GM18873 (cell line): ENCODE measurements around the gene TNXB.

Experiments used
- ATAC-seq: cut with Tn5 transposase; IDR thresholded peaks from one replicate; pipeline ENCODE4 v1.9.1; 2021; ENCODE audit warnings: mild to moderate bottlenecking, moderate library complexity, moderate number of reproducible peaks; ENCODE audit not compliant: unreplicated experiment, low FRiP score

TNXB gene, protein sequence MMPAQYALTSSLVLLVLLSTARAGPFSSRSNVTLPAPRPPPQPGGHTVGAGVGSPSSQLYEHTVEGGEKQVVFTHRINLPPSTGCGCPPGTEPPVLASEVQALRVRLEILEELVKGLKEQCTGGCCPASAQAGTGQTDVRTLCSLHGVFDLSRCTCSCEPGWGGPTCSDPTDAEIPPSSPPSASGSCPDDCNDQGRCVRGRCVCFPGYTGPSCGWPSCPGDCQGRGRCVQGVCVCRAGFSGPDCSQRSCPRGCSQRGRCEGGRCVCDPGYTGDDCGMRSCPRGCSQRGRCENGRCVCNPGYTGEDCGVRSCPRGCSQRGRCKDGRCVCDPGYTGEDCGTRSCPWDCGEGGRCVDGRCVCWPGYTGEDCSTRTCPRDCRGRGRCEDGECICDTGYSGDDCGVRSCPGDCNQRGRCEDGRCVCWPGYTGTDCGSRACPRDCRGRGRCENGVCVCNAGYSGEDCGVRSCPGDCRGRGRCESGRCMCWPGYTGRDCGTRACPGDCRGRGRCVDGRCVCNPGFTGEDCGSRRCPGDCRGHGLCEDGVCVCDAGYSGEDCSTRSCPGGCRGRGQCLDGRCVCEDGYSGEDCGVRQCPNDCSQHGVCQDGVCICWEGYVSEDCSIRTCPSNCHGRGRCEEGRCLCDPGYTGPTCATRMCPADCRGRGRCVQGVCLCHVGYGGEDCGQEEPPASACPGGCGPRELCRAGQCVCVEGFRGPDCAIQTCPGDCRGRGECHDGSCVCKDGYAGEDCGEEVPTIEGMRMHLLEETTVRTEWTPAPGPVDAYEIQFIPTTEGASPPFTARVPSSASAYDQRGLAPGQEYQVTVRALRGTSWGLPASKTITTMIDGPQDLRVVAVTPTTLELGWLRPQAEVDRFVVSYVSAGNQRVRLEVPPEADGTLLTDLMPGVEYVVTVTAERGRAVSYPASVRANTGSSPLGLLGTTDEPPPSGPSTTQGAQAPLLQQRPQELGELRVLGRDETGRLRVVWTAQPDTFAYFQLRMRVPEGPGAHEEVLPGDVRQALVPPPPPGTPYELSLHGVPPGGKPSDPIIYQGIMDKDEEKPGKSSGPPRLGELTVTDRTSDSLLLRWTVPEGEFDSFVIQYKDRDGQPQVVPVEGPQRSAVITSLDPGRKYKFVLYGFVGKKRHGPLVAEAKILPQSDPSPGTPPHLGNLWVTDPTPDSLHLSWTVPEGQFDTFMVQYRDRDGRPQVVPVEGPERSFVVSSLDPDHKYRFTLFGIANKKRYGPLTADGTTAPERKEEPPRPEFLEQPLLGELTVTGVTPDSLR (N-terminal part only)

DNA sequence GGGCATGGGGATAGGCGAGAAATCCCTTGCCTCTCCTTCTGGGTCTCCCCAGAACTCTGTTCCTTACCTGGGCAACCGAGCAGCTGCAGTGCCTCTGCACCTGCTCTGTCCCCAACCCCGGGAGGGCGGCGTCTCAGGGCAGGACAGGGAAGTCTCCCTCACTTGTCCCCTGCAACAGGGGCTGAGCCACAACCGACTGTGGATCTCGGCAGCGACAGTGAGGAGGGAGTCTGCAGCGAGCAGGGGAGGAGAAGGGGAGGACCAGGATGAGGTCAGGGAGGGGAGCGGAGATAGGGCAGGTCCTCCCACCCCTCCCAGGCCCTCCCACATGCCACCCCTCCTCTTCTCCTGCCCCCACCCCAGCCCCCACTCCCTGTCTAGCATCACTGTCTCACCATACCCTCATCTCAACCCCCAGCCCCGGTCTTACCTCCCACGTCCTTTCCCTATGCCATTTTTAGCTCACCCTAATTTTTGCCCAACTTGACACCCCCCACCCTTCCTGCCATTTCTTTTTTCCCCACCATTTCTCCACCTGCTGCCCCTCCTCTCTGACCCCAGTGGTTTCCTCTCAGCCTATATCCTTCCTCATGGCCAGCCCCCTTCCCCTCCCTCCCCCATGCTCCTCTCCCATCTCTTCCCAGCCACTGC is at the start of gene TNXB:
Gene TNXB, minus strand, starts transcription at position 225 of the 651 bp plus-strand sequence. CDS start 11,140 bp downstream, outside the sequence.
- ATAC-seq = no peak

DNA sequence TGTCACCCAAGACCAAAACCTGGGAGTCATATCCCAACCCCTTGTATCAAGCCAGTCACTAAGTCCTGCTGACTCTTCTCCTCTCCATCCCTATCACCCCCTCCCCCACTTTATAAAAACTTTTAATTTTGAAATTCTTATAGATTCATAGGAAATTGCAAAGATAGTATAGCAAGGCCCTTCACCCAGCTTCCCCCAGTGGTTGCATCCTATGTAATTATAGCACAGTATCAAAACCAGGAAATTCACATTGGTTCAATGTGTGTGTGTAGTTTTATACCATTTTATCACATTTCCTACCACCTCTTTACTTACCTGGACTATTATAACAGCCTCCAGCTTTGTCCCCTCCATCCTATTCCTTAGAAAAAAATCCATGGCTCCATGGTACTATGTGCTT is 48.9 kb upstream of the TNXB start:
- ATAC-seq = no peak

DNA sequence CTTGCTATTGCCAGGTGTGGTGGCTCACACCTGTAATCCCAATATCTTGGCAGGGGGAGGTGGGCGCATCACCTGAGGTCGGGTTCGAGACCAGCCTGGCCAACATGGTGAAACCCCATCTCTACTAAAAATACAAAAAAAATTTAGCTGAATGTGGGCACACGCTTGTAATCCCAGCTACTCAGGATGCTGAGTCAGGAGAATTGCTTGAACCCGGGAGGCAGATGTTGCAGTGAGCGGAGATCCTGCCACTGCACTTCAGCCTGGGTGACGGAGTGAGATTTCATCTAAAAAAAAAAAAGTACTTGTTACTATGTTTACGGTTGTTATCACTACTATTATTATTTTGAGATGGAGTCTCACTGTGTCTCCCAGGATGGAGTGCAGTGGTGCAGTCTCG is 47.8 kb upstream of the TNXB start:
- no peak for ATAC-seq

DNA sequence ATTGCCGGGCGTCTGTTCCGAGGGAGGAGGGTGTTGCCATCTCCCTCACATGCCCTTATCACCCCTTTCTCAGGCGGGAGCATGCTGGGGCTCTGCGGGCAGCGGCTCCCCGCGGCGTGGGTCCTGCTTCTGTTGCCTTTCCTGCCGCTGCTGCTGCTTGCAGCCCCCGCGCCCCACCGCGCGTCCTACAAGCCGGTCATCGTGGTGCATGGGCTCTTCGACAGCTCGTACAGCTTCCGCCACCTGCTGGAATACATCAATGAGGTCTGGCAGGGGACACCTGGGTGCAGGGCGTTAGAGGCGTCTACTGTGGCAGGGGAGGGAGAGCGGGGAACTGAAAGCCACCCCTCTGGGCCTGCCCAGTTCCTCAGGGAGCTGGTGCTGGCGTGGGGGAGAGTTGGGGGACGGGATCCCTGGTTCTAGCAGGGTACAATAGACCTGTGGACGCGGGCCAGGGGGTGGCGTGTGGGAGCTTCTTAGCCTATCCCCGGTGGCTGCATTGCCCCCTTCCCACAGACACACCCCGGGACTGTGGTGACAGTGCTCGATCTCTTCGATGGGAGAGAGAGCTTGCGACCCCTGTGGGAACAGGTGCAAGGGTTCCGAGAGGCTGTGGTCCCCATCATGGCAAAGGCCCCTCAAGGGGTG is 45.5 kb upstream of the TNXB start:
- ATAC-seq = no peak

DNA sequence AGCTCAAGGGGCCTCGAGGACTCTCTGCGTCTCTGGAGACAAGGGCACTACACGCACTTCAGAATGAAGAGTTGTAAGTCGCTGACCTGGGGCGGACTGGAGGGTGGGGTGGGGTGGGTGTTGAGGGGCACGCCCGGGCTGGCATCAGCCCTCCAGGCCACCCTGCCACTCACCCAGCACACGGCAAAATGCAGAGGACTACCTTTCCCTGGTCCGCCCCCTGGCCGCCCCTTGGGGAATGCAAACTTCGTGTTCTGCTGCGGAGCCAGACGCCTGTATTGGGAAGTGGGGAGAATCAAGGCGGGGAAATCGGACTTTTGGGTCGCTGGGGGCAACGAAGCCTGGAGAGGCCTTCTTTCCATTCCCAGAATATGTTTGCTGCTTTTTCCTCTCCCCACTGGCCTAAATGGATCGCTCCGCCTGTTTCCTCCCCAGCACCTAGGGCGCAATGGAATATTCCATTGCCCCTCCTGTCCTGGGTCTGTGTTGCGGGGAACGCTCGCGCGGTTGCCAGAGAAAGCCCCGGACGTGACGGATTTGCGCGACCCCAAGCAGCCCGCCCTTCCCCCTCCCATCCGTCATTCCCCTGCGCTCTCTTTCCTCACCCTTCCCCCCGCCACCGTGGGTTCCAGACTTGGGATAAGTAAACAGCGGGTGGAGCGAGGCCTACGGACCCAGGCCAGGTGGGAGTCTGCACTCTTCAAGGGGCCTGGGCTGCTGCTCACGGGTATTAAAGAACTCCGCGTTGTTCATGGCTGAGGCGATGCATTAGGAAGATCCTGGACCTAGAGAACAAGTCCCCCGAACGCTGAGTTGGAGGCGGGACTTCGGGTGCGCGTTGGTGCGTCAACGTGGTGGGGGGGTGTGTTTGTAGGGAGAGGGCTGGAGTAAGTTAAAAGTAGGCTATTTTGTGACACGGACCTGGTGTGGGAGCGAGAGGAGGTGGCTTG is 44.7 kb upstream of the TNXB start, which contains the start of gene PPT2:
Gene PPT2, plus strand, starts transcription at position 578 of the 950 bp plus-strand sequence. CDS start 454 bp downstream, outside the sequence.
- ATAC-seq = no peak

DNA sequence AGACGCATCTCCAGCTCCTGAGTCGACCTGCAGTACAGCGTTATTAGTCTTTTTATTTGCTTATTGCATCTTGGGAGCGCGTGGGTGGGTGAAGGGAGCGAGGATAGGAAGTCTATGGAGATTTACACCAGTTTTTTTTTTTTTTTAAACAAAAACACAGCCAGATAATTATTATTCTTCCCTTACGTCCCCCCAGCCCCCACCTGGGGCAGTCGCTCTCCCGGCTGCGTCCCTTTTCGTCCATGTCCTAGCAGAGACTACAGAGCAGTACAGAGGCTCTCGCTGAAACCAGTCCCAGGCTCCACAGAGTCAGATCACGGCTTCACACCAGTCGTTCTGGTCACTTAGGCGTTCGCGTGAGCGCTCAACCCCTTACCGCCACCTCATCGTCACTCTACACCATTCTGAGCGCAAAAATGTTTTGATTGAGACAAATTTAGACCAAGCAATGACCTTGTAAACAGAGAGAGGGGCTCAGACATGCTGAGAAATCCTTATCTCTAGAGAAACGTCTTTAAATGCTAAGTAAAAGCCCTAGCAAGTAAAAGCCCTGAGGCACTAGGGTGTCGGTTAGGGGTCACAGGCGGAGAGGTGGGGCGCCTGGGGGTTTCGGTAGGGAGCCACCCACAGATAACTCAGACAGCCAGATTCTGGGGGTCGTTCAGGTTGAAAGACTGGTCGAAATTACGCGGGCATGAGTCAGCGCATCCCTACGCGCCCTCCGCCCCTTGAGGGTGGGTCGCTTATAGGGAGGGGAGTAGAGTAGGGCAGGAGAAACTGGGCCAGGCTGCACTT is 43.8 kb upstream of the TNXB start:
- no peak for ATAC-seq

DNA sequence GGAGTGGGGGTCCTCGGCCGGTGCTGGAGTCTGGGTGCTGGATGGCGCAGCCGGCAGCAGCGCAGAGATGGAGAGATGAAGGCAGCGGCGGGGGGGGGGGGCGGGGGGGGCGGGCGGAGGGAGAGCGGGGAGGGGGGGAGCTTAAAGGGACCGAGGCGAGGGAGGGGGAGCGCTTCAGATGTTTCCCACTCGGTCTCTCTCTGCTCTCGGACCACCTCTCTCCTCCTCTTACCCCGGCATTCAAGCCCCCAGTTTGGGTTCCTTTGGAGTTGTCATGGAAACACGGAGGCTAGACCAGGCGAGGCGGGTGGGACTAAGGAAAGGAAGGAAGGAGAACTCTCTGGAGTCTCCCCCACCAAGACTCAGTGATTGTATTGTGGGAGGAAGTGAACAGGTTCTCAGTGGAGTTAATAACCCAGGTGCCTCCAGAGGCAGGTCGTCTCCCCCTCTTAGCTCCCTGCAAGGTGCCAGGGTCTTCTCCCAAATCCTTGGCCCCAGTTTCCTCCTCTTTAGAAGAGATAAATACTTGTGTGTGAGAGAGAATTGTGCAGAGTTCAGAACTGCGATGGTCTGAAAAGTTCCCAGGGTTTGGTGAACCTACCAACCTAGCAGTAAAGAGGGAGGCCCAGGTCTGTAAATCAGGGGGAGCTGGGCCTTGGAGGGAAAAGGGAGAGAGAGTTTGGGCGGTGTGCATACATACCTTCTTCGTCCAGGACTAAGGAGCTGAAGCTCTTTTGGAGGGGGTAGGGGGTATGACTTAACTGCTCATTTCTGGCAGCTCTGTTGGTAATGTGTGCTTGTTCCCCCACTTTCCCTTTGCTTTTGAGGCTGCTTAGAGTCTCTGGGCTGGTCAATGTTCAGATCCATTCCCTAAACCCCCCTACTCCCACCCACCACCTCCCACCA is 43.0 kb upstream of the TNXB start, which contains the start of gene PRRT1:
Gene PRRT1, minus strand, starts transcription at position 77 of the 906 bp plus-strand sequence. CDS start 112 bp downstream, outside the sequence.
- ATAC-seq = no peak

DNA sequence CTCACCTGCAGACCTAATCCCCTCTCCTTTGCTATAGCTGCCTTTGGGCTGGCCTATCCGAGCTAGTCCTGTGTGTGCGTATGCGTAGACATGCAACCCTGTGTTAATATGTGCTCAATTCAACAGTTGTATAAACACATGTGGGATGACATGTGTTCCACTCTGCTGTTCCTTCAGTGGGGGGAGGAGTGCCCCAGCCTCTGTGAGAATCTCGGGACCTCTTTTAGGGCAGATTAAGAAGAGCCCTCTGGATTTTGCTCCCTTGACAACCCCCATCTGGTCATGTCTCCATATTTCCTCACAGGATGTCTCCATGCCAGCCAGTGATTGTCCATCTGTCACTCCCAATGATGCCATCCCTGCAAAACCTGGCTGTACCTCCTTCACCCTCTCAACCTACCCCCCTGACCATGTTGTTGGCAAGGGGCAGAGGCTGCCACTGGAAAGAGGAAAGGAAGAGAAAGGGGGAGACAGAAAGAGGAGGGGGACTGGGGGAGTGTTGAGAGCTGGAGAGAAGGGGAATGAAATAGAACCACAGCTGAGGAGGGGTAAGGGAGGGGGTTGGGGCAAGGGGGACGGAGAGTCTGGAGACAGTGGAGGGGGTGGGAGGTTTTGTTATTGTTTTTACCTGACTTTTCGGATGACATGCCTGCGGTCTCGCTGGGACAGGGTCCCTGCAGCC is 42.2 kb upstream of the TNXB start:
- ATAC-seq = no peak

DNA sequence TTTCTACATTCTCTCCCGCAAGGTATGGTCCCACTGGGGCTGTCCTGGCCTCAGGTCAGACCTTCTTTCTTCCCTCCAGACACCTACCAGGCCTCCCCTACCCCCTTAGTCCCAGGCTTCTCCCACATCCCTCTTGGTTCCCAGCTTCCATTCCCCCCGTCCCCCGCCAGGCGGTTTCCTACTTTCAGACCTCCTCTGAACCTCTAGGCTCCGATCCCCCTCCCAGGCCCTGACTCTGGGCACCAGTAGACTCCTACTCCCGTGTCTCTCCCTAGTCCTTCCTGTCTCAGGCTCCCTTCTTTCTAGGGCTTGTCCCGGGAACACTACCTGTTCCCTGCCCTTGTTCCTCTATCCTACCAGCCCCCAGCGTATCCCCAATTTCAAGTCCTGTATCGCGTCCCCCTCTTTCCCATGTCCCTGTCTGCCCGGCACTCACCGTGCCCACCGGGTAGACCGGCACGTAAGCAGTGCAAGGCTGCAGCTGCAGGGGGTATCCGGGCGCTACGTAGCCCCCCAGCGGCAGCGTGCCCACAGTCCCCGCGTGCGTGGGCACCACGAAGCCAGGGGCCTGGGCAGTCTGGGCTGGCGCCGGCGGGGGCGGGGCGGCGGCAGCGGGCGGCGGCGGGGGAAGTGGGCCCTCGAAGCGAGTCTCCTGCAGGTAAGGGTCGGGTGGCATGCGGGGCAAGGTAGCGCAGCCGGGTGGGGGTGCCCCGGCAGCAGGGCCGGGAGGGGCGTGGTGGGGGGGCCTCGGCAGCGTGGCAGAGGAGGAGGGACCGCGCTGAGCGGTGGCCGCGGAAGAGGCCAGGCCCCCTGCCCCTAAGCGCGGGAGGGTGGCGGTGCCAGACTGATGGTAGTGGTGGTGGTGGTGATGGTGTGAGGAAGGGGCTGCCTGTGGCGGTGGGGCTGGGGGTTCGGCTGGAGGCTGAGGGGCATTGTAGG is 41.1 kb upstream of the TNXB start:
- ATAC-seq = no peak

DNA sequence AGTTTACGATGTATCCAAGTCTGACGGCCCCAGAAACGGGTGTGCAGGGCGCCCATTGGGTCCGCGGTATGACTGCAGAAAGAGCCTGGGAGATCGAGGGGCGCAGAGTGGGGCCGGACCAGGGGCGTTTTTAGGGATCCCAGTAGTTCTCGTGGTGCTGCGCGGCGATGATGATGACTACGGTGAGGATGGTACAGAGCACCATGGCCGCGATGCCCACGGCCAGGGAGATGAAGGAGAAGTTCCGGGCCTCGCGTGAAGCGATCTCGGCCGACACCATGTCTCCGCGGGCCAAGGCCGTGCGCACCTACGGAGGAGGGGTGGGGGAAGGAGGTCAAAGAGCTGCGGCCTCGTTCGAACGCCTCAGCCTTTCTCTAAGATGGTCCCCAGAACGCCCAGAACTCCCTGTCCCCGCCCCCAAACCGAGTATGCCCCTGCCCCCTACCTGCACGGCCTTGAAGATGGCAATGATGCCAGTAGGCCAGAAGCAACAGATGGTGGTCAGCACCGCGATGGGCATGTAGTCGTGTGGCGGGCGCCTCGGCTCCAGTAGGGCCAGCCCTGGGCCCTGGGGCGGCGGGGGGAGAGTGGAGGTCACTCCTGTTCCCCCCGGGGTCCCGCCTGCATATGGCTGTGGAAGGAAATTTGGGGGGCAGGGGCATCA is 40.1 kb upstream of the TNXB start:
- no peak for ATAC-seq

DNA sequence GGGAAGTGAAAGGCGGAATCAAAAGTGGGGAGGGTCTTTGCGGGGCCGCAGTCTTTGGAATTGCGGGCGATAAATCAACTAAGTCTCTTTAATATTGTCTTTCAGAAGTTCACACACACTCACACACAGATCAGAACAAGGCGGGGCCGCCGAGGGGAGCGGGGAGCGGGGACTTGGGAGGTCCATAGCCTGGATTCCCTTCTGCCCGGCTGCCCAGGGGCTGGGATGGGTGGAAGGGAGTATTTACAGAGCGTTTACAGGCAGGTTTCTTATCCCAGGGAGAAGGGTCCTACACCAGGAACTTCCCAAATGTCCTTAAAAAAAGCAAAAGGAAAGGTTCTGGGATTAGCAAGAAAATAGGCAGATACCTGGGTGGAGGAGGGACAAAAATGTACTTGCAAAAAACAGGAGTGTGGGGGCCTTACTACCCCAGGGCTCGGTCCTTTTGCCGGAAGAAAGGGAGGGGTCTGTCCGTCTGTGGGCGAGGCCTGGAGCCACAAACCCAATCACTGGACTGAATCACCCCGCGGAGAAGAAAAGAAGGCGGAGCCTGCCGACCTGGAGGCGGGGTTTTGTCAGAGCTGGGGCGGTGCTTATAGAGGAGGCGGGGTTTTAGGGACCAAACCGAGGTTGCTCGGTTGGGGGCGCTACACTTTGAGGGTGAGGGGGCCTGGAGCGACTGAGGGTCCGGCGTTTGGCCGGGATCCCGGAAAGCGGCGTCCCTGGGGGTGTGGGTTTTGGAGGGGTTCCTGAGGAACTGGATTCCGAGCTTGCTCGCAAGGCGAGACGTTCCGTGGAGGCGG is 39.4 kb upstream of the TNXB start:
- no peak for ATAC-seq

DNA sequence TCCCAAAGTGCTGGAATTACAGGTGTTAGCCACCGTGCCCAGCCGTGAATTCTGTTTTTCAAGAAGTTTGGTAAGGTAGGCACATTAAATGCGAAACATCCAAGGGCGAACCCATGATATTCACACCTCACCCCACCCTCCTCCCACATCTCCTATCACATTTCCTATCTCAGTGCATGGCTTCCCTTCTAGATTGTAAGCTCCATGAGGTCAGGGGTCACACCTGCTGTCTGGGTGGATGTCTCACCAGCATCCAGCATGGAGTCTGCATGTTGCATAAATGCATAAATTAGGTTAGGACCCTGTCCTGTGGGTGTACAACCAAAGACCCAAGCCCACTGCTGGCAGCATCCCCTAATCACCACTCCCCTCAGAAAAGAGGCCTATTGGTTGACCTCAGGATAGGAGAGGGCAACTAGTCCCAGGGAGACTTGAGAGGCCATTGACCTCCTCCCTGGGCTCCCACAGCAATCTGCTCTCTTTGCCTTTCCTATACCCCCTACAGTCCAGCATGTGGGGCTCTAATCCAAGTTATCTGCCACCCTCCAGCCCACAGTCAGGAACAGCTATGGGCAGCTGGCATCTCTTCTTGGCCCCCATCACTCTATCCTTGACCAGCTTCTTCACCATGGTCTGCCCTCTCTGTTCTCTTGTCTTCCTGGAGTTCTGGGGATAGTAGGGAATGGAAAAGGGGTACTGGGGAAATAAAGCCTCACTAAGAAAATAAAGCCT is 38.4 kb upstream of the TNXB start:
- ATAC-seq = no peak

DNA sequence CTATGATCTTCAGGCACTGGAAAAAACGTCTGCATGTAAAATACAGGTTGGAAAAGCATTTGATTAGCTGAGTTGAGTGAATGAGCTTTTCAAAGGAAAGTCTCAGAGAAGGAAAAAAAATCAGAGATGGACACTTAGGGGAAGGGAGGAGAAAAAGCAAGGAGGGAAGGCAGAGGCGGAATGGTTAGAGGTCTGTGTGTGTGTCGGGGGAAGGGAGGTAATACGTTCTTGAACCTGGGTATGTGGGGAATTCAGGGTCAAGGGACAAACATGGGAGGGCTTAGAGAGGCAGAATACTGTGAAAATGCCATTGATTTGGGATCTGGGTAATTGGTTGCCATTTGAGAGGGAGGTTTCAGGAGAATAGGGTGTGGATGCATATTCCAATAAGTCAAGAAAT is 37.5 kb upstream of the TNXB start:
- no peak for ATAC-seq
